DMS79 (cell line): ENCODE results near the gene MED31.
"Not testable (repeated sequence)": the region's sequence is repeated elsewhere in the genome, so short reads cannot be mapped to it uniquely, and the experiment has no call there.

Experiments used
- DNase-seq: peaks from one replicate; lab custom pipeline; 2025; lab: John Stamatoyannopoulos, UW

Gene MED31

DNA sequence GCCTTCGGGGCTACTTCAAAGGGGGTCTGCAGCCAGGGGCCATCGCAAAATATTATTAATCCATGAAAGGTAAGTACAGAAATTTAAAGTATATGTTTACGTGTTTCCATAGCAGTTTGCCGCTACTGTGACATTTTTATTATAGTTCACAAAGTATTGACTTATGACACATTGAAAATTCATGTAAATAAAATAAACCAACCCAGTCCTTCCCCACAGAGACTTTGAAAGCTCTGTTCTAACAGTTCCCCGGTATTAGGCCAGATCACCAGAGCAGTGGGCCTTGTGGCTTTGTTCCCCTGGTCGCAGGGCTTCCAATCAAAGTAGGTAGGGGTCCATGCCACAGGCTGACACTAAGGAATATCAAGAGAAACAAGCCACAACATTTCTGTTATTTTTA, 24.8 kb downstream of the MED31 start:
- DNase-seq, result no peak

DNA sequence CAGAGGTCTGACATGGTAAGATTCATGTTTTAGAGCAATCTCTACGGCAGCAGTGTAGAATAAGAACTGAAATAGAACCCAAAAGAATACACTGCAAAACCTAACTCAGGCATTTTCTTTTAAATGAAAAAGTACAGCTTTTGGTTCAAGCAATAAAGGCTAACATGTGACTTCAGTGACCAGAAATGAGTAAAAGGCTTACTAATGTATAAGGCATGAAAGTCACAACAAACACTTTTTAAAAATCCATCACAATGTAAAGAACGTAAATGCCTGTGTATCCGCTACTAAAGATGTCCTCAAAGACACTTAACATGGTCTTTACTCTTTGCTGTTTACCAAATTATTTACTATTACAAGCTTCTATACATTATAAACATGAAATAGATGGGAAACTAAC, 27.5 kb downstream of the MED31 start:
- DNase-seq, result no peak

DNA sequence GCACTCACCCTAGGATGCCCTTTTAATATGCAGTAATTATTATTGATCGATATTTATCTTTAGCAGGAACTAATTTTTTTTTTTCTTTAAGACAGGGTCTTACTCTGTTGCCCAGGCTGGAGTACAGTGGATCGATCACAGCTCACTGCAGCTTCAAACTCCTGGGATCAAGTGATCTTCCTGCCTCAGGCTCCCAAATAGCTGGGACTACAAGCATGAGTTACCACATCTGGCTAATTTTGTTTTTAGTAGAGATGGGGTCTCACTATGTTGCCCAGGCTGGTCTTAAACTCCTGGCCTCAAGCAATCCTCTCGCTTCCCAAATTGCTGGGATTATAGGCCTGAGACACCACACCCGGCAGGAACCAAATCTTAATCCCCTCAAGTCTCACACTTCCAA, 40.2 kb downstream of the MED31 start:
- no peak for DNase-seq

DNA sequence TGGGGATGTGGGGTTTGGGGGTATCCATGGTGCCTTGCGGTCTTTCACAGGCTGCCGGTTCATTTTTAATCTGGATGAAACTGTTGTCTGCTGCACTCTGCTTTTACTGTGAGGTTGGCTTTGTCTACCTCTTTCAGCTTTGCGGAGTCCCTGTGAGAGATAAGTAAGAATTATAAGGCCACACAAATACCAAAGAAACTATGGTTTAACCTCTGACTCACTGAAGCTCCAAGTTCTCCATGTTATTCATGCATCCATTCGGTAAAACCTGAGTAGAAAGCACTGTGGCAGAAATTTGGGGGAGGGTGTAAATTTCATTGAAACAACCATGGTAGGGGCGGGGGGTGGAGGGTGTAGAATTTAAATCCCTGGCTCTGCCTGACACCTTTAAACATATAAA, 41.4 kb downstream of the MED31 start:
- no peak for DNase-seq

DNA sequence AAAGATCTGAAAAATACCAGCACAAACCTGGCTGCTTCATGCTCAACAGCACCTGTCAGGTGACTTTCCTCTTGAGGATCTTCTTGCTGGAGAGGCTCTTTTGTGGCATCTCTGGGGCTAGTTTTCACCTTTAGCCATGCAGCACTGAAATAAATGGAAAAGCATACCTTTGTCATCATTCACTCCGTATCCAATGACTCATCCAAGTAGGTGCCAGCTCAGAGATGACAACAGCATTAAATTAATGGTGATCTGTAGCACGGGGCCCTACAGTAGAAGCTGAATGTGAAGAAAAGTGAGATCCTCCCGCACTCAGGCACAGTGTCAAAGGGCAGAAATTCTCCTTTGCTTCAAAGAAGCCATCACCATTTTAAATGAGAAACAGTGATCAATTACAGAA, 43.1 kb downstream of the MED31 start:
- DNase-seq, result no peak

DNA sequence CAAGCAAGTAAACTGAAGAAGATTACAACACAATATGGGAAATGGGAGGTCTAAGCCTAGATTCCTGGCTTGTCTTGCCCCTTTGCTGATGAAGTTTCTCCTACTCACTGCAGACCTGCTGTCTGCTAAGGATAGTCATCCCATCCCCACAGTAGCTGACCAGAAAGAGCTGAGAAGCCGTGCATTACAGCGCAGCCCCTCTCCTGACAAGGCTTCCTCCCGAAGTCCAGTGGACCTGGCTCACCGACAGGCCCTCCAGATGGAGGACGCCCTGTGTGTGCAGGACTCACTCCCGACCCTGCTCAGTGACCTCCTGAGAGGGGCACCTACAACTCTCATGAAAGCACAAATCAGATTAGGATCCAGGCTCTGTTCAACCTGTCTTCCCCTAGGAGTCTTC, 46.3 kb downstream of the MED31 start:
- DNase-seq, result no peak

DNA sequence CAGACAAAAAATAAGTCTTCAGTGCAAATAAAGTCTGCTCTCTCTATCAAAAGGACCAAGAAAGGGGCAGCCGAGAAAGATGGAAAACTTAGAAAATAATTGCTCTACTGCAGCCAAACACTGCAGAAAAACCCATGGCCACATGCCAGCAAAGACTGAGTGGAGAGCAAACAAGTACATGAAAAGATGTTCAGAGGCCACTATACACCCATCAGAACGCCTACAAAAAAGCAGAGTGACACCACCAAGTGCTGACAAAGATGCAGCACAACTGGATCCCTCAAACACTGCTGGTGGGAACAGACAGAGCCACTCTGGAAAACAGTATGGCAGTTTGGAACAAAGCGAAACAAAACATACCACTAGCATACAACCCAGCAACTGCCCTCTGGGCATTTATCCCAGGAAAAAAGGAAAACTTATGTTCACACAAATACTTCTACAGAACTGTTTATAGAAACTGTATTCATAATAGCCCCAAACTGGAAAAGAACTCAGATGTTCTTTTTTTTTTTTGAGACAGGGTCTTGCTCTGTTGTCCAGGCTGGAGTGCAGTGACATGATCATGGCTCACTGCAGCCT, 47.6 kb downstream of the MED31 start:
- DNase-seq, result no peak

DNA sequence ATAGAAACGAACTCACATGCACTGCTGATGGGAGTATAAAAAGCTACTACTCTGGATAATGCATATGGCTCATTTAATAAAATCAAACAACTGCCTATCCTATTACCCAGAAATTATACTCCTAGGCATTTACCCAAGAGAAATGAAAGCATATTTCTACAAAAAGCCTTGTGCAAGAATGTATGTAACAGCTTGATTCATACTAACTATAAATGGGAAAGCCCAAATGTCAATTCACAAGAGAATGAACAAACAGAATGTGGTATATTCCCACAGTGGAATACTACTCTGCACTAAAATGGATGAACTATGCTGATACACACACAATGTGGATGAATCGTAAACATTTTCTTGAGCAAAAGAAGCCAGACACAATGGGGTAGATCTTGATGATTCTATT, 49.3 kb downstream of the MED31 start:
- DNase-seq, result no peak

DNA sequence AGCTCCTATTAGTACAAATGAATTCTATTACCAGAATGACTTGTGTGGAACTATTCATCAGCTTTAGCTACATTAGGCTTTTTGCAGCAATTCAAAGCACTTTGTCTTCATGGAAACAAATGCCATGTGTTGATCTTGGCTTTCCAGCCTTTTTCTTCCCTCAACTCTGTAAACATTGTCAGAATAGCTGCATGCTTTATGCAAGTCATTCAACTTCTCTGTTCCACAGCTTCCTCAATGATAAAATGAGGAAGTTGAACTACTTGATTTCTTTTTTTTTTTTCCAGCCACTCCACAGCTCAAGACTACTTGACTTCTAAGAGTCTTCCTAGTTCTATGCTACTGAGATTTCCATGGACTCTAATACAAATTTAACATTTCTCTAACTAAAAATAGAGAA, 52.0 kb downstream of the MED31 start:
- no peak for DNase-seq

DNA sequence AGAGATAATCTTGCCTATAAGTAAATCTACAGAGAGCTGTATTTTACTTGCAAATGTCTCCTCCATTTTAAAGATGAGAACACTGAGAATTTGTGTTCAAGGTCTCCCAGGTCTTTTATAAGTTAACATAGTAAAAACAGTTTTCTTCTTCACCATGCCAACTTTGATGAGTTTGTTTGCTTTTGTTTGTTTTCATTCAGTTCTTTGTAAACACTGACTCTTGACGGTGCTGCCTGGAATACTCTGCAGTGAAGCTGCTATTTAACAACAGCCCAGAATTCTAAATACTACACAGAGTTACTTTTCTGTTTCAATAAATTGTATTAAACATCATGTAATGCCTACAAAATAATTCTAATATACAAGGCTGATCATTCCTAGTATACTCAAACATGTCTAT, 53.7 kb downstream of the MED31 start:
- DNase-seq, result no peak

DNA sequence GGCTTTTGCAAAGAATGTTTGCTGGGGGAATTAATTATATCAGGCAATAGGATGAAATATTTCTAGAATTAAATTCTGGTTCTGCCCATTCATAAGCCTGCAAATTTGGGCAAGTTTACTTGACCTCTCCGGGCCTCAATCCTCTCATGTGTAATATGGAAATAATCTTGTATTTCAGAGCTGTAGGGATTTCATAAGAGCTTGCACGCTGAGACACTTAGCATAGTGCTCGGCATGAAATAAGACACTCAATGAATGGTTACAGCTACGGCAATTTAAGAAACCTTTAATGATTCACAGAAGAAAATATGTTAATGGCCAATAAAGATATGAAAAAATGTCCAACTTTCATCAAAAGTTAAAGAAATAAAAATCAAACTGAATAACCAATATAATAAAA, 54.5 kb downstream of the MED31 start:
- no peak for DNase-seq

DNA sequence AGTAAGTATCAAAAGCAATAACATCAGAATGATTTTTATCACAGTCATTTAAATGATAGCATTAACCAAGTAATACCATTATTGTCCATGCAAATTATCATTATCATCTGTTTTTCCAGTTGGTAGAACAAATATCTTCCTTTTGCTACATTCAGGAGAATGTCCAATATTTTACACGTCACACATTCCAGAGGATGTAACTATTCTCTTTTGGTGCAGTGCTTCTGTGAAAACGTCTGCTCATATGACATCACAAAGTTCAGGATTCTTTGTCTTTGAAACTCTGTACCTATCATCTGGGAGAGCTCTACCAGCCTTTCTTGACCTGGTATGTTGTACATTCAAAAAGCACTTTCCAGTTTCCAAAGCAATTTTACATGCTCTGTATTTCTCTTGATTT, 54.9 kb downstream of the MED31 start:
- DNase-seq, result no peak

DNA sequence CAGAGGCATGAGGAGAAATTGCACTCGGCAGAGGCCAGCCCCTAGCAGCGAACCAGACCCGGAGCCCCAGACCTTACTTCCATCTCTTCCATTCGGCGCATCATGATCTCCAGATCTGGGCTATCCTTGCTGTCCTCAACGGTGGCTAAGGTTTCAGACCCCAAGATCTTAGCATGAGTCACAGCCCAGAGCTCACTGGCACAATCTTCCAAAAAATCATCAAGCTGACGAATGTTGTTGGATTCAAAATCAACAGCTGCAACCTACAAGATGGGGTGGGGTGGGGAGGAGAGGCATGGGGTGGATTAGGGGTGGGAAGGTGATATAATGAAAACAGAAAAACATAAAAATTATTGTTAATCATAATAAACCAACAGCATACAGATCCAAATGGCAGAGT, 55.3 kb downstream of the MED31 start:
- DNase-seq, result no peak

DNA sequence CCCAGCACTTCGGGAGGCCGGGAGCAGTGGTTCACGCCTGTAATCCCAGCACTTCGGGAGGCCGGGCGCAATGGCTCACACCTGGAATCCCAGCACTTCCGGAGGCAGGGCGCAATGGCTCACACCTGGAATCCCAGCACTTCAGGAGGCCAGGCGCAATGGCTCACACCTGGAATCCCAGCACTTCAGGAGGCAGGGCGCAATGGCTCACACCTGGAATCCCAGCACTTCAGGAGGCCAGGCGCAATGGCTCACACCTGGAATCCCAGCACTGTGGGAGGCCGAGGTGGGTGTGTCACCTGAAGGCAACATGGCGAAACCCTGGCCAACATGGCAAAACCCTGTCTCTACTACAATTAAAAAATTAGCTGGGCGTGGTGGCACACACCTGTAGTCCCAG, 58.0 kb downstream of the MED31 start:
- DNase-seq, result not testable (repeated sequence)
